Adrenal gland (tissue), 5 donors: ENCODE data around the gene TRAF3.

Experiments used
- POLR2A ChIP-seq, 2 donors: fragments of 450-650 bp; IDR thresholded peaks; one replicate each; pipeline ENCODE4 v1.6.1; 2017; ENCODE audit warnings: antibody characterized with exemption in 2 of 2, mild to moderate bottlenecking in 2 of 2, moderate library complexity in 1 of 2
- TF ChIP-seq, protein P1 (sequence below), 6 experiments: fragments of 450-650 bp in 4 of 6; fragments of 200-600 bp in 2 of 6; sonication (generic) in 1 of 6; IDR thresholded peaks; 1 replicate in 5 of 6; 2 replicates in 1 of 6; pipeline versions ENCODE4 v1.5.1 to v1.8.0; 2016 to 2021; ENCODE audit warnings: antibody characterized with exemption in 6 of 6, mild to moderate bottlenecking in 2 of 6, moderate library complexity in 1 of 6
- donor health status: DM: no; HTN: no; CAD: no.

DNA sequence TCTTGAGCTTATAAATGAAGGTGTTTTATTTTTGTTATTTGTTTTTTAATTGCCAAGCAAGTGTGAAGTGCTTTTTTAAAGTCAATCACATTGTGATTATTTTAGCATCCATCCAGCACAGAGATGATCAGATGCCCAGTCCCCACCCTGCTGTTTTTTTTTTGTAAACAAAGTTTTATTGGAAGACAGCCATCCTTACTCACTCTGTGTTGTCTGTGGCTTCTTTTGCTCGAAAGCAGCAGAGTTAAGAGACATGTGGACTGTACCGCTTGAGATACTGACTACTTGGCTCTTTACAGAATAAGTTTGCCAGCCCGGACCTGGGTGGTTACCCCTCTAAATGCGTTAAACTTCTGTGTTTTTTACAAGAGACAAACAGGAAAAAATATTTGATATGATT lies 114.3 kb downstream of the TRAF3 start:
- no peak for TF ChIP-seq POLR2A (IDR thresholded peaks at IDR 0.05)
- TF ChIP-seq, protein P1, sequence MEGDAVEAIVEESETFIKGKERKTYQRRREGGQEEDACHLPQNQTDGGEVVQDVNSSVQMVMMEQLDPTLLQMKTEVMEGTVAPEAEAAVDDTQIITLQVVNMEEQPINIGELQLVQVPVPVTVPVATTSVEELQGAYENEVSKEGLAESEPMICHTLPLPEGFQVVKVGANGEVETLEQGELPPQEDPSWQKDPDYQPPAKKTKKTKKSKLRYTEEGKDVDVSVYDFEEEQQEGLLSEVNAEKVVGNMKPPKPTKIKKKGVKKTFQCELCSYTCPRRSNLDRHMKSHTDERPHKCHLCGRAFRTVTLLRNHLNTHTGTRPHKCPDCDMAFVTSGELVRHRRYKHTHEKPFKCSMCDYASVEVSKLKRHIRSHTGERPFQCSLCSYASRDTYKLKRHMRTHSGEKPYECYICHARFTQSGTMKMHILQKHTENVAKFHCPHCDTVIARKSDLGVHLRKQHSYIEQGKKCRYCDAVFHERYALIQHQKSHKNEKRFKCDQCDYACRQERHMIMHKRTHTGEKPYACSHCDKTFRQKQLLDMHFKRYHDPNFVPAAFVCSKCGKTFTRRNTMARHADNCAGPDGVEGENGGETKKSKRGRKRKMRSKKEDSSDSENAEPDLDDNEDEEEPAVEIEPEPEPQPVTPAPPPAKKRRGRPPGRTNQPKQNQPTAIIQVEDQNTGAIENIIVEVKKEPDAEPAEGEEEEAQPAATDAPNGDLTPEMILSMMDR (IDR thresholded peaks at IDR 0.05) = no peak
